Smooth muscle cell (in vitro differentiated cells): ENCODE data around the gene CNGA3. TPM values are rescaled to one million over a fixed set of nuclear protein-coding genes. Genes with fewer than 3 reads are reported as not detected.

Experiments
- DNase-seq: peaks from one replicate; lab custom pipeline; 2025; ENCODE audit not compliant: unreplicated experiment; lab: John Stamatoyannopoulos, UW
- H2AFZ ChIP-seq: fragments of 200-600 bp; sonication (generic); 2 replicates; pipeline ENCODE4 v1.6.0; 2016; ENCODE audit warnings: antibody characterized with exemption, low read depth, mild to moderate bottlenecking
- H3F3A ChIP-seq: fragments of 200-600 bp; sonication (generic); 2 replicates; pipeline ENCODE4 v1.6.0; 2017; ENCODE audit warnings: antibody characterized with exemption, low read depth
- H3K27ac ChIP-seq: fragments of 200-600 bp; sonication (generic); 2 replicates; pipeline ENCODE4 v1.5.1; 2016; ENCODE audit warnings: low read depth, mild to moderate bottlenecking
- H3K27me3 ChIP-seq: fragments of 200-600 bp; sonication (generic); 2 replicates; pipeline ENCODE4 v1.6.1; 2016; ENCODE audit warnings: low read depth, mild to moderate bottlenecking
- H3K36me3 ChIP-seq: fragments of 200-600 bp; sonication (generic); 2 replicates; pipeline ENCODE4 v1.5.1; 2016; ENCODE audit warnings: low read depth
- H3K4me1 ChIP-seq: fragments of 200-600 bp; sonication (generic); 2 replicates; pipeline ENCODE4 v1.5.1; 2016; ENCODE audit warnings: low read depth
- H3K4me2 ChIP-seq: fragments of 200-600 bp; sonication (generic); 2 replicates; pipeline ENCODE4 v1.6.0; 2016; ENCODE audit warnings: mild to moderate bottlenecking
- H3K4me3 ChIP-seq: fragments of 200-600 bp; sonication (generic); 2 replicates; pipeline ENCODE4 v1.5.1; 2016; ENCODE audit warnings: mild to moderate bottlenecking
- H3K79me2 ChIP-seq: fragments of 200-600 bp; sonication (generic); 2 replicates; pipeline ENCODE4 v1.6.0; 2016; ENCODE audit warnings: low read depth, mild to moderate bottlenecking
- H3K9ac ChIP-seq: fragments of 200-600 bp; sonication (generic); 2 replicates; pipeline ENCODE4 v1.6.0; 2016; ENCODE audit warnings: low read depth
- H3K9me3 ChIP-seq: fragments of 200-600 bp; sonication (generic); replicated peaks from 2 replicates; pipeline ENCODE4 v1.5.1; 2016; ENCODE audit warnings: low read depth
- H4K20me1 ChIP-seq: fragments of 200-600 bp; sonication (generic); 2 replicates; pipeline ENCODE4 v1.6.0; 2016; ENCODE audit warnings: low read depth
- CTCF ChIP-seq: fragments of 200-600 bp; sonication (generic); IDR thresholded peaks from 2 replicates; pipeline ENCODE4 v1.5.1; 2017; ENCODE audit warnings: borderline replicate concordance, mild to moderate bottlenecking, antibody characterized with exemption; ENCODE audit not compliant: insufficient read depth, poor library complexity, severe bottlenecking
- WGBS: methylation state at CpG from one replicate; pipeline ENCODE4 v1.1.7; 2016; ENCODE audit warnings: low lambda C conversion rate; 5-methylcytosine and 5-hydroxymethylcytosine counted together
- polyA plus RNA-seq: library from polyadenylated mRNA; unstranded; fragments of >200 nt; fragmentation: Nextera tagmentation; extraction: Ambion mirVana; gene quantifications from 2 replicates; pipeline ENCODE4 v1.2.1, GENCODE V29; 2016
- total RNA-seq: library from RNA; depleted of rRNA; stranded (reverse); fragments of >200 nt; gene quantifications from 2 replicates; pipeline ENCODE4 v1.2.3, GENCODE V29; 2014

The CNGA3 gene
- total and polyA plus RNA-seq, 2 experiments from 2014 or later = not detected

GRCh38 chr2:98390571-98391476, 44.6 kb downstream of the CNGA3 start:
- H3K9me3 ChIP-seq = no peaks in the 10 kb centered on the region
- no peaks in the 10 kb centered on the region for H3K4me1 ChIP-seq
- DNase-seq = no peak
- no peaks in the 10 kb centered on the region for H4K20me1 ChIP-seq
- H3K9ac ChIP-seq = no peak overlapping the region
- no peak overlapping the region for H2AFZ ChIP-seq
- WGBS = 91% methylated on average over 19 of the region's 19 CpGs
- H3K27ac ChIP-seq = no peak overlapping the region
- TF ChIP-seq CTCF = no peak
- no peaks in the 10 kb centered on the region for H3K79me2 ChIP-seq
- H3K36me3 ChIP-seq = no peaks in the 10 kb centered on the region
- no peak overlapping the region for H3K4me3 ChIP-seq
- H3F3A ChIP-seq = no peaks in the 10 kb centered on the region
- H3K4me2 ChIP-seq = no peak overlapping the region
- H3K27me3 ChIP-seq = no peaks in the 10 kb centered on the region

- TF ChIP-seq CTCF = no peak
- Histone ChIP-seq H3K36me3 (no peaks in the 10 kb centered on the region), H3K9ac (no peak overlapping the region), H3F3A (no peaks in the 10 kb centered on the region), H3K4me3 (no peak overlapping the region), H4K20me1 (no peaks in the 10 kb centered on the region), H3K4me2 (no peak overlapping the region), H2AFZ (no peak overlapping the region), H3K27me3 (no peaks in the 10 kb centered on the region), H3K4me1 (no peaks in the 10 kb centered on the region), H3K79me2 (no peaks in the 10 kb centered on the region), H3K9me3 (no peaks in the 10 kb centered on the region), H3K27ac (no peak overlapping the region)
- 98% methylated on average over 18 of the region's 18 CpGs for WGBS
- no peak for DNase-seq
Observed at GRCh38 chr2:98391581-98392270, 45.5 kb downstream of the CNGA3 start.

DNA sequence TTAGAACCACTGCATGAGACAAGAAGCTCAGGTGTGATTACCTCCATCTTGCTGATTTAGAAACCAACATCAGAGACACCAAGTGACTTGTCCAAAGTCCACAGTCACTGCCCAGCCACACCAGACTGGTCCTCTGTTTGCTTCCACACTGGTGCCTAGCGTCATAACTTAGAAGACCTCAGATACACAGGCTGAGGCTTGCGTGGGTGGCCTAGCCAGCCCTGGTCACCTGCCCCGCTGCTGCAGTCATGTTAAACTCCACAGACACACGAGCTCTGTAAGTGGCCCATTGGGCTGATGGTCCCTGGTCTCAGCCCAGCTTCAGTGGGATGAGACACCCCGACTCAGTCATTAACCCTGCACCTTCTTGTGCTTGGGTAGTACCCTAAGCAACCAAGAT, 47.1 kb downstream of the CNGA3 start:
- H3K4me1 ChIP-seq = no peaks in the 10 kb centered on the region
- H3K27me3 ChIP-seq = peaks cover 3% of the 10 kb centered on the region
- H3K79me2 ChIP-seq = no peaks in the 10 kb centered on the region
- H4K20me1 ChIP-seq = no peaks in the 10 kb centered on the region
- H3F3A ChIP-seq = no peaks in the 10 kb centered on the region
- no peaks in the 10 kb centered on the region for H3K9me3 ChIP-seq
- H3K4me2 ChIP-seq = no peak overlapping the region
- no peak overlapping the region for H2AFZ ChIP-seq
- no peak for DNase-seq
- TF ChIP-seq CTCF = no peak
- no peak overlapping the region for H3K4me3 ChIP-seq
- H3K36me3 ChIP-seq = no peaks in the 10 kb centered on the region
- H3K27ac ChIP-seq = no peak overlapping the region
- H3K9ac ChIP-seq = no peak overlapping the region
- 88% methylated on average over 5 of the region's 5 CpGs for WGBS
